ENCODE measurements around the gene OR6B3.

Gene OR6B3

DNA sequence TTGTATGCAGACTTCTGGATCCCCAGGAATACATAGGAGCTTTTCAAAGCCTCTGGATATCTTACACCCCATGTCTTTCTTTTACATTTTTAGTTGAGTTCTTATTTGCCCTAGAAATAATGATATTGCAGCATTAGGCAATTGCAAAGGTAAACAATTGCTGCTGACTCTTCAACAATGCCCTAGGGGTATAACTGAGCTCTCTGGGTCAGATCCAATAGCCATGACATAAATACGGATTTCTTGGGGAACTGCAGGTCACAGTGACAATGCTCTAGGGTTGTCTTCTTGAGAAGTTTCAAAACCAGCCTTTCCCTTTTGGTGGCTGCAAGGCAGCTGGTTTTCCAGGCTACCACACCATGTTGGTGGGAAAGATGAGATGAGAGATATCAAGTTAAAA is 16.5 kb upstream of the OR6B3 start:
- Histone ChIP-seq H3K36me3 (ENCODE audit: low read length) (no peaks in the 10 kb centered on the region), H3K4me3 (ENCODE audit: insufficient read depth, low read length, poor library complexity, severe bottlenecking) (no peak overlapping the region), H3K27me3 (ENCODE audit: low read length) (no peaks in the 10 kb centered on the region), H3K9me3 (ENCODE audit: insufficient read depth, low read length) (no peaks in the 10 kb centered on the region), H4K20me1 (ENCODE audit: low read depth, low read length) (no peaks in the 10 kb centered on the region), H3F3A (ENCODE audit: insufficient read depth) (no peaks in the 10 kb centered on the region), H3K79me2 (ENCODE audit: insufficient read depth, low read length) (no peaks in the 10 kb centered on the region), H3K9me2 (replicated peaks; ENCODE audit: insufficient read depth, low read length) (no peaks in the 10 kb centered on the region), H3K4me2 (ENCODE audit: low read depth, low read length, poor library complexity, severe bottlenecking) (no peak overlapping the region), H2AFZ (ENCODE audit: low read depth, low read length, severe bottlenecking) (no peak overlapping the region), H3K27ac (ENCODE audit: low read depth, low read length) (no peak overlapping the region), H3K9ac (ENCODE audit: low read length) (no peak overlapping the region)
- no peak for TF ChIP-seq EZH2phosphoT487 (conservative IDR thresholded peaks at IDR 0.05; ENCODE audit: low read length)
- TF ChIP-seq, protein P1, sequence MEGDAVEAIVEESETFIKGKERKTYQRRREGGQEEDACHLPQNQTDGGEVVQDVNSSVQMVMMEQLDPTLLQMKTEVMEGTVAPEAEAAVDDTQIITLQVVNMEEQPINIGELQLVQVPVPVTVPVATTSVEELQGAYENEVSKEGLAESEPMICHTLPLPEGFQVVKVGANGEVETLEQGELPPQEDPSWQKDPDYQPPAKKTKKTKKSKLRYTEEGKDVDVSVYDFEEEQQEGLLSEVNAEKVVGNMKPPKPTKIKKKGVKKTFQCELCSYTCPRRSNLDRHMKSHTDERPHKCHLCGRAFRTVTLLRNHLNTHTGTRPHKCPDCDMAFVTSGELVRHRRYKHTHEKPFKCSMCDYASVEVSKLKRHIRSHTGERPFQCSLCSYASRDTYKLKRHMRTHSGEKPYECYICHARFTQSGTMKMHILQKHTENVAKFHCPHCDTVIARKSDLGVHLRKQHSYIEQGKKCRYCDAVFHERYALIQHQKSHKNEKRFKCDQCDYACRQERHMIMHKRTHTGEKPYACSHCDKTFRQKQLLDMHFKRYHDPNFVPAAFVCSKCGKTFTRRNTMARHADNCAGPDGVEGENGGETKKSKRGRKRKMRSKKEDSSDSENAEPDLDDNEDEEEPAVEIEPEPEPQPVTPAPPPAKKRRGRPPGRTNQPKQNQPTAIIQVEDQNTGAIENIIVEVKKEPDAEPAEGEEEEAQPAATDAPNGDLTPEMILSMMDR (IDR thresholded peaks at IDR 0.05; ENCODE audit: insufficient read depth, low read length, poor library complexity, severe bottlenecking) = no peak

DNA sequence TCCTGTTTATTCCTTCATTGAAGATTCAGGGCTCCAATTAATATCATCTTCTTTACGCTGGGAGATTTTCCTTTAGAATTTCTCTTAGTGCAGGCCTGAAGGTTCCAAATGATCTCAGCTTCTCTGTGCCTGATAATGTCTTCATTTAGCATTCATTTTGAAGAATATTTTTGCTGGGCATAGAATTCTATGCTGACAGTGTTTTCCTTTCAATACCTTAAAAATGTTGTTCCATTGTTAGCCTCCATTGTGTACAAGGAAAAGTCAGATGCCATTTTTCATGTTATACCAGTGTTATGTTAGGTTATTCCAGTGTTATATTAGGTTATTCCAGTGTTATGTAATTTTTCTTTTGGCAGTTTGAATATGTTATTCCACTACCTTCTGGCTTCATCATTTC is 14.9 kb upstream of the OR6B3 start:
- H2AFZ ChIP-seq (ENCODE audit: low read depth, low read length, severe bottlenecking) = no peak overlapping the region
- H4K20me1 ChIP-seq (ENCODE audit: low read depth, low read length) = no peaks in the 10 kb centered on the region
- no peaks in the 10 kb centered on the region for H3K36me3 ChIP-seq (ENCODE audit: low read length)
- H3K9me3 ChIP-seq (ENCODE audit: insufficient read depth, low read length) = no peaks in the 10 kb centered on the region
- no peak overlapping the region for H3K27ac ChIP-seq (ENCODE audit: low read depth, low read length)
- H3K9me2 ChIP-seq (replicated peaks; ENCODE audit: insufficient read depth, low read length) = no peaks in the 10 kb centered on the region
- H3K4me2 ChIP-seq (ENCODE audit: low read depth, low read length, poor library complexity, severe bottlenecking) = no peak overlapping the region
- H3F3A ChIP-seq (ENCODE audit: insufficient read depth) = no peaks in the 10 kb centered on the region
- no peak for TF ChIP-seq EZH2phosphoT487 (conservative IDR thresholded peaks at IDR 0.05; ENCODE audit: low read length)
- TF ChIP-seq, protein P1 (IDR thresholded peaks at IDR 0.05; ENCODE audit: insufficient read depth, low read length, poor library complexity, severe bottlenecking) = no peak
- H3K79me2 ChIP-seq (ENCODE audit: insufficient read depth, low read length) = no peaks in the 10 kb centered on the region
- H3K9ac ChIP-seq (ENCODE audit: low read length) = no peak overlapping the region
- no peak overlapping the region for H3K4me3 ChIP-seq (ENCODE audit: insufficient read depth, low read length, poor library complexity, severe bottlenecking)
- no peaks in the 10 kb centered on the region for H3K27me3 ChIP-seq (ENCODE audit: low read length)

DNA sequence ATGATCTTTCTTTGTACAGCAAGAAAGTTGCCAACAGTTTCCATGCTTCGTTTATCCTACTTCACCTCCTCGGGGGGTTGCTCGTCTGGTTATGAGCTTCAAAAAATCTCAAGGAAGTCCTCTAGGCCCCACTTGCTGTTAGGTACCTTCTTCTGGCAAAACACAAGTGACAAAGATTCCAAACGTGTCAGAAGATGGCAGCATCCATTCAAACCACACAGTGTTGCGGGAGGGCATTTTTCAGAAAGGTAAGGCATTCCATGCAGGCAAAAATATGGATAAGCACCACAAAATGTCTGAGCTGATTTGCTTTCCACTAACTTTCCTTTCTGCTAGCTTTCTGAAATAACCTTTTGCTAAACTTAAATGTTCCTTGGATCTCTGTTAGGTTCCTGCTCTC is 13.2 kb upstream of the OR6B3 start:
- no peak overlapping the region for H2AFZ ChIP-seq (ENCODE audit: low read depth, low read length, severe bottlenecking)
- no peaks in the 10 kb centered on the region for H3F3A ChIP-seq (ENCODE audit: insufficient read depth)
- TF ChIP-seq, protein P1 (IDR thresholded peaks at IDR 0.05; ENCODE audit: insufficient read depth, low read length, poor library complexity, severe bottlenecking) = no peak
- TF ChIP-seq EZH2phosphoT487 (conservative IDR thresholded peaks at IDR 0.05; ENCODE audit: low read length) = no peak
- H3K4me2 ChIP-seq (ENCODE audit: low read depth, low read length, poor library complexity, severe bottlenecking) = no peak overlapping the region
- H3K9me2 ChIP-seq (replicated peaks; ENCODE audit: insufficient read depth, low read length) = no peaks in the 10 kb centered on the region
- no peaks in the 10 kb centered on the region for H3K27me3 ChIP-seq (ENCODE audit: low read length)
- H3K36me3 ChIP-seq (ENCODE audit: low read length) = no peaks in the 10 kb centered on the region
- H3K9me3 ChIP-seq (ENCODE audit: insufficient read depth, low read length) = no peaks in the 10 kb centered on the region
- no peak overlapping the region for H3K4me3 ChIP-seq (ENCODE audit: insufficient read depth, low read length, poor library complexity, severe bottlenecking)
- no peak overlapping the region for H3K27ac ChIP-seq (ENCODE audit: low read depth, low read length)
- H3K79me2 ChIP-seq (ENCODE audit: insufficient read depth, low read length) = no peaks in the 10 kb centered on the region
- no peak overlapping the region for H3K9ac ChIP-seq (ENCODE audit: low read length)
- no peaks in the 10 kb centered on the region for H4K20me1 ChIP-seq (ENCODE audit: low read depth, low read length)

All from SU-DHL-6 (cell line).